22Rv1 (cell line): ENCODE data around the gene TAPBP.

Source experiments
- CTCF ChIP-seq: fragments of 450-650 bp; IDR thresholded peaks from 2 replicates; pipeline ENCODE4 v1.5.1; 2017; ENCODE audit warnings: mild to moderate bottlenecking
- ZFX ChIP-seq: fragments of 450-650 bp; IDR thresholded peaks from 2 replicates; pipeline ENCODE4 v1.6.1; 2017; ENCODE audit warnings: antibody characterized with exemption, borderline replicate concordance

- TF ChIP-seq CTCF (no peak), ZFX (no peak)
Observed at GRCh38 chr6:33315793-33316602, 2.1 kb upstream of the TAPBP start.
